SK-N-MC (cell line): Measurements from ENCODE around the gene NRXN3.

Source experiments
- EZH2 ChIP-seq: fragments of 200-600 bp; sonication (generic); IDR thresholded peaks from one replicate; pipeline ENCODE4 v1.6.1; 2017; ENCODE audit warnings: antibody characterized with exemption
- FOXP2 ChIP-seq: optimal IDR thresholded peaks from 2 replicates; pipeline ENCODE3; 2011; ENCODE audit warnings: mild to moderate bottlenecking, moderate library complexity; ENCODE audit not compliant: insufficient read depth; ENCODE audit errors: extremely low read length, control extremely low read depth
- POLR2AphosphoS5 ChIP-seq: IDR thresholded peaks from 2 replicates; pipeline ENCODE4 v1.6.1; 2012; ENCODE audit warnings: mild to moderate bottlenecking, low read depth, low read length, borderline replicate concordance

DNA sequence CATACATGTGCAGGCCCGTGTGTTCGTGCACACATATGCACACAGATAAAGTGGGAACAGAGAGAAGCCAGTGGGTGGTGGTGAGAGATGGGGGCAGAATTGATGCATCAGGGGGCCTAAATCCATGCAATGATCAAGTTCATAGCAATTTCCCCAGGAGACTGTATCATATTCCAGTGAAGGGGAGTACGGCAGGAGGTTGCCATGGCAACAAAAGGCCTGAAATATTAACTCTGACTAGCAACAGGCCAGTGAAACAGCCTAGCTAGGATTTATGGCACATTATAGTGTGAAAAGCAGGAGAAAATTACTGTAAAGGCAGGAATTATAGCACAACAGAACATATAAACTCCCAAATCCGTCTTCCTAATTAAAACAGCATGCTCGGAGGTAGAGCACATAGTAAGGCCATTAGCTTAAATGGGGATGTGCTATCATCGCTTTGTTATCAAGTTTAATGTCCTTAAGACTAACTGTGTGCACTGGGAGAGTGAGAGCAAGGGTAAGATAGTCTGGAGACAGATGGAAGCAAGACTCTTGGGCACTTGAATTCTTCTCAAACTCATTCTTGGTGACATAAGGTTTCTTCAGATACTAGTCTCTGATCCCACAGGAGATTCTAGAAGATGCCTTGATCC, 1234.8 kb downstream of the NRXN3 start:
- no peak for TF ChIP-seq EZH2
- TF ChIP-seq POLR2AphosphoS5, result no peak
- no peak for TF ChIP-seq FOXP2
